ENCODE measurements around the gene MAD1L1.
A peak's percentile ranks its signal among the peaks of the same experiment; 100 is the strongest.

The MAD1L1 gene

DNA sequence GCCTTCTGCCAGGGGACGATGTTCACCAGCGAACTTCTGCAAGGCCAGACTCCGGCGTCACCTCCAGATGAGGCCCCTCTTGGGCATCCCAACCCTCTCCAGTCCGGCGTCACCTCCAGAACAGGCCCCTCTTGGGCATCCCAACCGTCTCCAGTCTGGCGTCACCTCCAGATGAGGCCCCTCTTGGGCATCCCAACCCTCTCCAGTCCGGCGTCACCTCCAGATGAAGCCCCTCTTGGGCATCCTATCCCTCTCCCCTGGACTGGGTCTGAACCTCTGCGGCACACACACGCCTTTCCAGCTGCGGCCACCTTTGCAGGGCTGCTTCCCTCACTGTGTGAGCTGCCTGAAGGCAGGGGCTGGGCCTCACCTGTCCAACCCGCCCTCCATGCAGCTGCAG is 321.2 kb downstream of the MAD1L1 start:
- no peak for DNase-seq (ENCODE audit: low read depth)

DNA sequence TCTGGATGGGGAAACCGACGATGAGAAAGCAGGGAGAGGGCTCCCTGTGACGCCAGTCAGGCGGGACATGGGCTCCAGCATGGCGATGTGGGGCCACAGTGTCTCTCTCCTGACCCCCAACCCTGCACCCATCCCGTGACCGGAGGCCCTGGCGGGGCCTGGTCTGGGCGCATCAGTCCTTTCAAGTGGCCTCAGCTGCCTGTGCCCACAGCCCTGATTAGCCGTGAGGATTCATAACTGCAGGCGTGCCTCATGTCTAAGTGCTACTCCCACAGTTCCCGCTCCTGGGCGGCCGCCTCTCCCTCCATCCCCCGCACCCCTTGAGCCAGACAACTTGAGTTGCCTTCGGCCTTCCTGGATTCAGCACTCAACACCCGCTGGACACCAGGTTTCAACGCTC is 321.9 kb downstream of the MAD1L1 start:
- DNase-seq (ENCODE audit: low read depth), result no peak

DNA sequence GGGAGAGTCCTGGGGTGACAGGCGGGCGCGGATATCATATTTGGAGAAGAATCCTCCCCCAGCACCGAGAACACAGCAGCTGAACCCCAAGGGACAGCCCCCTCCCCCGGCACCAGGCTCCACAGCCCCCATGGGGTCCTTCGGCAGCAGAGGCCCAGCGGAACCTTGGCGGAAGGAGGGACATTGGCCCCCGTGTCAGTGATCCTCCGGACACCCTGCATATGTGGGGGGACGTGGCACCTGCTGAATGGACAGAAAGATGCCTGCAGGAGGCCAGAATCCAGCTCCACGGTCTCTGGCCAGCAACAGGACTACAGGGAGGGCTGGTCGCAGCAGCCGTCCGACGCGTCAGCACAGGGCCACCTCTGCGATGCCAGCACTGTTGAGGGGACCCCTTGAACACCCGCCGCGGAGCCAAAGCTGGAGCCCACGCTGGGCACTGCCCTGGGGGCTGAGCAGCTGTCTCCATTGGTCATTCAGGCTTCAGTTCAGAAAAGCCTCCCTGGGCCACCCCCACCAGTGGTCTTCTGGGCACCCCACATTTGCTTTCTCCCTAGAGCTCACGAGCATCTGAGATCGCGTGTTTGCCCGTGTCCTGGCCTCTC is 322.6 kb downstream of the MAD1L1 start:
- DNase-seq (ENCODE audit: low read depth), result no peak

DNA sequence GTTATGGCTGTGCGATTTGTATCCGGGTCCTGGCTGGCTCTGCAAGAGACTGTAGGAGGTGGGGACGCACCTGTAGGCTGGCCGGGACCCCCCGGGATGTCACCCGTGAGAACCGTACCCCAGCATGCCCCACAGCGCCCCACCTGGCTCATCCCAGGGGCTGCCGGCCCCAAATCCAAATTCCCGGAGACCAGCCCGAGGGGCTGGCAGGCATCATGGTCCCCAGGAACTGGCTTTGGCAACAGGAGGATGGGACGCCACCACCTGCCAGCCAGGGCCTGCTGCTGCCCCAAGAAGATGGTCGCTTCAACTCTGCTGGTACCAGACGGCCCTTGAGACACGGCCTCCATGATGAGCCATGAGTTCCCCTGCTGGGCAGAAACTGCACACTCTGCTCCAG is 323.3 kb downstream of the MAD1L1 start:
- no peak for DNase-seq (ENCODE audit: low read depth)

DNA sequence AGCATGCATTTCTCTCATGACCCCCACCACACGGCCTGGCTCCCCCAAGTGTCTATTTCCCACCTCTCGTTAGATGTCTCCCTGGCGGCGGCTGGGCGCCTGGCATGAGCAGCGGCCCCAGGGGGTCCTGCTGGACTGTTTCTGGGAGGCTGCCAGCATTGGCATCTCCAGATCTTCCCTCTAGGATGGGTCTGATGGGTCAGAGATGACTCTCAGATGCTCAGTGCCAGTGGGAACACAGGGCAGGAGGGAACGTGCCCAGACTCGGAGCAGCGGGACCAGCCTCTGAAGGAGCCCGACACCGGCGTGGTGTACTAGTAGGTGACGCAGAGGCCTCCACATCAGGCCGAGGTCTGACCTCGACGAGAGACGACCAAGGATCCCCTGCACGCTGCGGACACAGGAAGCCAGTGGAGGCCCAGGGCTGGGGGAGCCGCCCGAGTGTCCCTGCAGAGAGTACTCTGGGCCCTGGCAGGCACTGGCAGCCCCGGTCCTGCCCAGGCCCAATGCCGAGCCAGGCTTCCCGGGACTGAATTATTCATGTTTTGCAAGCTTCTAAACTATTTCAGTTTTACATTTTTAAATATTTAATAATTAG is 323.8 kb downstream of the MAD1L1 start:
- DNase-seq (ENCODE audit: low read depth), result no peak

DNA sequence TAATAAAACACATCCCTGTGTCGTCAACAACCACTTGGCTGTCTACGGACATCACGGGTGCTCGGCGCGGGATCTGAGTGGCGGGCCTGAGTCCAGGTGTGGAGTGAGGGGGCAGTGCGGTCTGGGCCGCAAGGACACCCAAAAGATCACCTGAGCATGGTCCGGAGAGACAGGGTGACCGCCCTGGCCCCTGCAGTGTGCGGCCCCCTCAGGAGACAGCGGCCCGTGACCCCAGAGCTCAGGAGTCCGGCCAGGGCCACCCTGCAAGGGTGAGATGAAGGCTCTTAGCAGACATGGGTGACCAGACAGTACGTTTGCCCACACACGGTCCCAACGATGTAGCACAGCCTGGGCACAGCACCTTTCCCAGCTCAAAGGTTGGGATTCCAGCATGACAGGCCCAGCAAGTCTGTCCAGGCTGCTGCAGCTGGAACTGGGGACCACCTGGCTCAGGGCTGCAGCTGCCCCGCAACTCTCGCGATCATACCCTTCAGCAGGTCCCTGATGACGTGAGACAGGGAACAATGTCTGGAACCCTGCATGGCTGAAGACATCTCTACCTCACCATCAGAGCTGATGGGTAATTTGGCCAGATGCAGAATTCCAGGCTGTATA is 324.9 kb downstream of the MAD1L1 start:
- DNase-seq (ENCODE audit: low read depth), result no peak

DNA sequence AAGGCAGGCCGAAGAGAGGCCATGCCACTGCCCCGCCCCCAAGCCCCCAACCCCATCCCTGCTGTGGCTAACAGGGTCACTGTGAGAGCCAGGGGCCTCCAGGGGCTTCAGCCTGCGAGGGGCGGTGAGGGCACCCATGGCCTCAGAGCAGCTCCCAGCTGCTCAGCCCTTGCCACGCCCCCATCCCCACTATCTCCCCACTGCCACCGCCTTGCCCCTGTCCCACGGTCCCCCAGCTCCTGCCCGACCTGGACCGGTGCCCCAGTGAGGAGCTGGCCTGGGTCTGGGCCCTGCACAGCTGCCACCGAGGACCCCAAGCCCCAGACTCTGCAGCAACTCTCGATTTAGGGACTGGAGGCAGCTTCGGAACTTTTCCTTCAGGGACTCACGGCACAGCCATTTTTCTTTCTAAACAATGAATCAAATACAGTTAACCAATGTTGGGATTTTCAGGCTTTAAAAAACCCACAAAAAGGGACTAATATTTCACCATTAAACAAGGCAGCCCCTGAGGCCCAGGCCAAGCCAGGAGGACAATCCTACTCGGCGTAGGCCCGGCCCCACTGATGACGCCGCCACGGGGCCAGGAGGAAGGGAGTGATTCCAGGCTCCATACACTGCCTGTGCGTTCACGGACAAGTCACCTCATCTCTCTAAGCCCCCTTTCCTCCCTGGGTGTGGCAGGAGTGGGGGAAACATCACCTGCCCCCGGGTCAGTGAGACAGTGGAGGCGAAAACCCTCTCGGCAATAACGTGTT is 325.6 kb downstream of the MAD1L1 start:
- DNase-seq (ENCODE audit: low read depth), result no peak

DNA sequence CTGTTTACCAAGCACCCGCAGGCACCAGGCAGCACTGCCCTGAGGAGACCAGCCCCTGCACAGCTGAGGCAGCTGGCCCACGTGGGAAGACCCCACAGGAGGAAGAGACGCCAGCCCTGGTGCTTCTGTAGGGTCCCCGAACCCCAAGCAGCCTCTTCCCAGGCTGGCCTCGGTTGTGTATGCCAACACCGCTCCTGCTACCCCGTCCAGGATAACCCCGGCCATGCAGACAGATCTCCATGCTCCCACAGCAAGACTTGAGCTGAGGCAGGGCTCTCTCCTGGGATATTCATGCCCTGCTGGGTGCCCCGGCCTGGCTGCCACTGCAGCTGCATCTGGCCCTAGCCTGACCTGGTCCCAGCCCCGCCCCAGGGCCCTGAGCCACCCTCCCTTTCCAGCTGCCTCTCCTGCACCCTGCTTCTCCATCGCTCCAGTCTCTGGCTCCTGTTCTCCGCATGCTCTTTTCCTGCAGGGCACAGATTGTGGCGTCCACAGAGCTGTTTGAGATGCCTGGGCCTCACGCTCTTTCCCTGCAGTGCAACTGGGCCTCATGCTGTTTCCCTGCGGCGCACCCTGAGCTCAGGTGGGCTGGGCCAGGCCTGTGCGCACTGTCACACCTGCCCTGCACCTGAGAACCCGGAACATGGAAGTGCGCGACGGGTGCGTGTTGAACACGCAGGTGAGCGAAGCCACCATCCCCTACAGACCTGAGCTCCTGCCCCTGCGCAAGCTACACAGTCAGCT is 326.5 kb downstream of the MAD1L1 start:
- no peak for DNase-seq (ENCODE audit: low read depth)

DNA sequence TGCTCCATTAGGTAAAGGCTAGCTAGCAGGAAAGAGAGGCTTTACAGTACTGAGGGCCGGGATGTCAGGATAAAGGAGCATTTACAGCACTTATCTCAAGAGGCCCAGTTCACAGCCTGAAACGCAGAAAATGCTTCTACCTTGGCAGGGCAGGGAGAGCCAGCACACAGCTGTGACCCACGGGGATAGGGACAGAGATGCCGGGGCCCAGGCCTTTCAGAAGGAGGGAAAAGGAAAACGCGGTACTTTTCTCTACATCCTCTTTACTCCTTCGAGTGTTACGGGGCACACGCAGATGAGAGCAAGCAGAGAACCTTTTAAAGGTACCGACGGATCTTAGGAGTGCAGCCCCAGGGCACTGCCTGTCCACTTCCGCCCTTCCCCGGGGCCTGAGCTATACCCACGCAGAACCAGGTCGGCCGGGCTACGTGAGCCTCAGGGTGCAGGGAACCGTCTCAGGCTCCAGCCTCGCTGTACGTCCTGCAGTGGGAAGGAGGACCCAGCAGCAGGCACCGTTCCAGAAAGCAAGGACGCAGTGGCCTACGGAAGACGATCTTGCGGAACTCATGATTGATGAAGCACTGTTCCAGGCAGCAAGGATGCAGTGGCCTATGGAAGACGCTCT is 330.4 kb downstream of the MAD1L1 start:
- no peak for DNase-seq (ENCODE audit: low read depth)

DNA sequence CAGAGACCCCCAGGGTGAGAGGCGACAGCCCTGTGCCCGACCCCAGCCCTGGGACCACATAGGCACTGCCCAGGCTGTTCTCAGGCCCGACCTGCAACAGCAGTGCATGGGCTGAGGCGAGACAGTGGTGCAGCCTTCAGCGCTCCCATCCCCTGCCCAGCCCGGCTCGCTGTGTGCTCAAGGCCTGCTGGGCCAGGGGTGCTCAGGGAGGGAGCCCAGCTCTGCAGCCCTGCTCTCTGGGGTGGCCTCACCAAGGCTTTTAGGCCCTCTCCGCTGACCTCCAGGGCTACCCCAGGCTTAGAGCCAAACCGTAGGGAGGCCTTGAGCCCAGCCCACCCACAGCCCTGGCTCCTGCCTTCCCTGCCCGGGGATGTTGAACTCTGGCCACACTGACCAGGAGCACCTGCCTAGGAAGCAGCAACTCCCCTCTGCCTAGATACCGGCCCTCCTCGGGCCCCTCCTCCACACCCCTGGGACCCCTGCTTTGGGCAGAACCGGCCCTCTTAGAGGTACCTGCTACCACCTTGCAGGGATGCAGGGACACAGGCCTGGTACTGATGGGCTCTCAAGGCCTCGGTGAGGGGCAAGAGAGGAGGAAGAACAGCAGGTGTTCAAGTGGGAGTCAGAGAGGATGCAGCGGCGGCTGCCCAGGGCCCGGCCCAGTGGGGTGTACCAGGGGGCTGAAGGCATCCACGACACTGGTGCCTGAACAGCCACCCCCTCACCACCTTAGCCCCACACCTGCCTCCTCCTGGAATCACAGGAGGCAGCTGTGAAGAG is 331.1 kb downstream of the MAD1L1 start:
- DNase-seq (ENCODE audit: low read depth), result no peak

DNA sequence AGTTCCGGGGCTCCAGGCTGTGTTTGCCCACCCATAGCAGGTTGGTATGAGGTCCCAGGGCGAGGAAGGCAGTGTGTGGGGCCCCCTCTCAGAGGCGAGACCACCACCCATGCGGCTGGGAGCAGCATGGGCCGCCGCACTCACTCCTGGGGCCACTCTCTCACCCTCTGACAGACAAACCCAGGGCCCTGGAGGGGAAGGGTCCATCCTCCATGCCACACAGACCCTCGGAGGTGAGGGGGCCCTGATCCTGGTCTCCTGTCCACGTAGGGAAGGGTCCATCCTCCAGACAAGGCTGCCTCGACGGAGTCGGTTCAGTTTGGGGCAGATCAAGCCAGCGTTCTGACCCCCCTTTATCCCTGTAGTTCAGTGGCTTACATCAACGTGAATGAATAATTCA is 331.9 kb downstream of the MAD1L1 start:
- no peak for DNase-seq (ENCODE audit: low read depth)

DNA sequence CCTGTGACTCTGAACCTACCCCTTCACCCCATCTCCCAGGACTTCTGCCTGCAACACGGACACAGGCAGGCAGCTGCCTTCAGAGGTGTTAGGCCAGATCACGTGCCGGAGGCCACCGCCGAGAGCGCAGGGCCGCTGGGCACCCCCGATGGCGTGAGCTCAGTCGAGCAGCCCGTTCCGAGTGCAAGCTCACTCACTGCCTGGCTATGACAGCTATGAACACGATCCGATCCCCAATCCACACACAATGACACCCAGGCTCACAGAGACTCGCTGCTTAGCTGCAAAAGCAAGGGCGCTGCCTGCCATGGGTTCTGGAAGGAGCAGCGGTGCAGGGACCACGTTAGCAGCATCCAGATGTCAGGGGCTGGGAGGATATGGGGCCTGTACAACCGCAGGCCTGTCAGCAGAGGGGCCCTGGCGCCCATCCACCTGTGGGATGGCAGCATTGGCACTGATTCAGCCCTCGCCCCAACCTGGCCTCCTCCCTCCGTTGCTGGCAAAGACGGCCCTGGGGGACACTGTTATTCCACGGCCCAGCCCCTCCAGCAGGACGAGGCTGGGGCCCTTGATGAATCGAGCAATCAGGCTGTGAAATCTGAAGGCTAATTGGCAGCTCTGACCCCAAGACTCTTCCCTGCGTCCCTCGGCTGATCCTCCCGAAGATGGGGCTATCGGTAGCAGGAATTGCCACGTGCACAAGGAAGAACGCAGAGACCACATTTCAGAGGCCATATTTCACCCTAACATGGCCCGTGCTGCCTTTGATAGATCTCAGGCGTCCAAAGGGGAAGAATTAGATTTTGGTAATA is 332.6 kb downstream of the MAD1L1 start:
- no peak for DNase-seq (ENCODE audit: low read depth)

DNA sequence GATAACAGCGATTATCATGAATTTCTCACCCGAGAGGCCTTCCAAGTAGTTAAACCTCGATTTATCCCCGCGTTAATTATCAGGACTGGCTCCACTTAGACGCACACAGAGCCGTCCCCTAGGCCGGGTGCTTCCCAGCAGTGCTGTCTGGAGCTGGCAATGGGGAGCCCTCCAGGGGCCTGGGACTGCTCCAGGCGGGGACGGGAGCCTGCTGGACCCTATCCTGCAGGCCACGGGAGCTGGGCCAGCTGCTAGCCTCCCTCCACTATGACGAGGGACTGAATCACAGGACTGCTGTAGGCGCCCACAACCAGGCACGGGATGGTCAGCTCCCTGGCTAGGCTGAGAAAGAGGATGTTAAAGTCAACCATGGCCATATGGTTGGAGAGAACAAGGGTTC is 333.5 kb downstream of the MAD1L1 start:
- DNase-seq (ENCODE audit: low read depth), result peak; percentile 93

DNA sequence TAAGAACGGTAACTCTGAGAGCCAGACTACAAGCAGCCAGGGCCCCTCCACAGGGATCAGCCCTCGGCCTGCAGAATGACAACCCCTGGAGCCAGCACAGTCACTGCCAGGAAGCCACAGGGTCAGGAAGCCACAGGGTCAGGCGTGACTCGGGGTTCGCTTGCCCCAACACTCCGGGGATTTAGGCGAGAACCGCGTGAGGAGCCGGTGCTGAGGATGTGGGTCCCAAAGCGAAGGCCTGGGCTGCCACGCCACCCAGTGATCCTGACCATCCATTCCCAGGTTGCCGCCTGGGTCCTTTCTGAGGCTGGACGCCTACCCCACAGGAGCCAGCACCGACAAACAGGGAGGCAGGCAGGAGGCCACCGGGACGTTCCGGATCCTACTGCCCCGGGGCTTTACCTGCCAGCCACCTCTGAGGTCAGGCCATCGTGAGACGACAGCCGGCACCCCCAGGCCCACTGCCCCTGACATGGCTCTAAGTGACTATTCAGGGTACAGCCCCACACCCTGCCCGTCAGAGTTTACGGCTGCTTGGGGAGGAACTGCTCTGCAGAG is 334.0 kb downstream of the MAD1L1 start:
- DNase-seq (ENCODE audit: low read depth), result no peak

DNA sequence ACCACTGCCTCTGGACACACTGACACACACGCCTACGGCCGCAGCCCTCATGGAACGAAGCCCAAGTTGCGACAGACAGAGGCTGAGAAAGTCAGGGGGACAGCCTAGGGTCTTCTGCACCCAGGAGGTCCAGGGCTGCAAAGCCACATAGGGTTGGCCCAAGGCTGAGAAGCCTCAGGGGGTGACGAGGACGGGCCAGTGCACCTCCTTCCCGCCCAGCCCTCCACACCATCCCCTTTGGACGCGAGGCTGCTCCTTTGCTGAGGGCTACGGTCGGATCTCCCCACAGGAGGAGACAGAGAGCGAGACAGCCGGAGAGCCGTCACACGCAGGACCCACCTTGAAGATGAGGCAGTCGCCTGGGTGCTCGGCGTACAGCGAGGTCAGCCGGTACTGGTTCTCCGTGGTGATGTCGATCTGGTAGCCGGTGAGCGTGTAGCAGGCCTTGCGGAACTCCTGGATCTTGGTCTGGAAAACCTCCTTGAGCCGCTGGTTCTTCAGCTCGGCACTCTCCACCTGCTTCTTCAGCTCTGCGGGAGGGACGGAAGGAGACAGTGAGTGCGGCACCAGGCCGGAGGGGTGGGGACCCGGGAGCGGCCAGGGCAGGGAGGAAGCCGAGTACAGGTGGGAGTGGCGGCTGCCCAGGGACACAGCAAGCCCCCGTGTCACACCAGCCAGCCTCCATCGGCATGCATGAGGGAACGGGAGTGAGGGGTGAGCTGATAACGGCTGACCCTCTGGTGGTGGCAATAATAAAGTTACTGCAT is 334.7 kb downstream of the MAD1L1 start:
- no peak for DNase-seq (ENCODE audit: low read depth)

DNA sequence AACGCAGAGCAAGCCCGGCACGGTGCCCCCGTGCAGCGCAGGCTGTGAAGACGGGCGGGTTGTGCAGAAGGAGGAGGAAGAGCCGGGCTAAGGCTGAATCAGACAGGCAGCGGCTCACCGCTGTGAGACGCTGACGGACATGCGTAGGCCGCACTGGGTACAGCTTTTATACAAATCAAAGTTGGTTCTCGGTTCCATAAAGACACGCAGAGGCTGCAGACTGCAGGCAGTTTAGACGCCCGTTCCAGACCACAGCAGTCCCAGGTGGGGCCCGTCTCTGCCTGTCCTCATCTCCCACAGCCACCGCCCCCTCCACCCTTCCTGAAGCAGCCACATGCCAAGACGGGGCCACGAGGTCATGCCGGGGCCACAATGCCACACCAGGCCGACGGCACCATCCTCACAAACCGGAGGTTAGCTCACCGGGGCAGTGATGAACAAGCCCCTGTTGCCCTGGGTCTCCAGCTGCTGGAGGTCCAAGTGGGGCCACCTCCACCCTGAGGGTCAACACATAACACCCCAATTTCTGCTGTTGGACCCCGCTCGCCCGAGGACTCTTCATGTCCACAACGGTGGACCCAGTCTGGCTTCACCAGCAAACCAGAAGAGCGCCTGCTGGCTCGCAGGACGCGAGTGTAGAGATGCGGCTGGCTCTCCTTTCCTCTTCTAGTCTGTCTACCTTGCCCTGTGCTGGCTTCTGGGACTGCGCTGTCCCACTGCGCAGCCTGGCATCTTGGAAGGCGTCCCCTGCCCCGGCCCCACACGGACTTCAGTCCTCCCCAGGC is 335.5 kb downstream of the MAD1L1 start:
- no peak for DNase-seq (ENCODE audit: low read depth)

DNA sequence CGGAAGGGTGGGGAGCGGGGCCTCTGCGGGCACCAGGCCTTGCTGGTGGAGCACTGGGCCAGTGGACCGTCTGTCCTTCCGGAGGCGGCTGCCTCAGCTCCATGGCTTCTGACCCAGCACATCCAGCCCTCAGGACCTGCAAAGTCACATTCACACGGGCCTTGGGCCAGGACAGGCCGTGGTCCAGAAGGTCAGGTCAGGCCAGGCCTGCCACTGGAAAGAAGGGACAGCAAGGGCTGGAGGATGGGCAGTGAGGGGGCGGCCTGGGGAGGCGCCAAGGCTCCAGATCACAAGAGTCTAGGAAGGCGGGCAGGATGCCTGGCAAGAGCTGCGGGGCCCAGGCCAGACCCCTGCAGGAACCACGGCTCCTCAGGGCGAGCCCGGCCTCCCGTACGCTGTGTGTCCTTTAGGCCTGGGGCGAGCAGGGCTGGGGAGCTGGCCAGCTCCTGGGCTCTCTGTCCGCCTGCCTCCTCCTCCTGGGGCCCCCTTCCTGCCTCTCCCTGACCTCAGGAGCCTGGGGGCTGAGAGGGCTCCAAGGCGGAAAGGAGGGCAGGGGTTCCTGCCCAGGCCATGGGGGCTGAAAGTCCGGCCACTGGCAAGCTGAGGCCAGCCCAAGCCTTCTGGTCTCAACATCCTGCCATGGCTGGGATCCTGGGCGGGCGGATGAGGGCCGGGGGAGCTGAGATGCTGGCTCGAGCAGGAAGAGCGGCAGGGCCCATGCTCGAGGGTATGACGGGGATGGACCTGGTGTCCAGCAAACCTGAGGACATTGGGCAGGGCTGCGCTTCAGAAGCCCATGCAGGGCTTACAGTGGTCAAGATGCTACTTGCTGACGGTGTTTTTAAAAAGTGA is 336.9 kb downstream of the MAD1L1 start:
- no peak for DNase-seq (ENCODE audit: low read depth)

Measured in fibroblast of gingiva (primary cell).